IPS-18c (cell line): ENCODE results near the gene C19orf25.
"Not testable (repeated sequence)": the region's sequence is repeated elsewhere in the genome, so short reads cannot be mapped to it uniquely, and the experiment has no call there.

Experiments used
- H3K4me3 ChIP-seq: 2 replicates; pipeline ENCODE4 v1.7.0; 2013; ENCODE audit warnings: low read depth, mild to moderate bottlenecking, low read length, moderate library complexity; ENCODE audit not compliant: insufficient read depth
- H3K9me3 ChIP-seq: one replicate; pipeline ENCODE4 v1.6.1; 2013; ENCODE audit warnings: mild to moderate bottlenecking, low read length, moderate library complexity; ENCODE audit not compliant: control insufficient read depth, insufficient read depth

The C19orf25 gene

DNA sequence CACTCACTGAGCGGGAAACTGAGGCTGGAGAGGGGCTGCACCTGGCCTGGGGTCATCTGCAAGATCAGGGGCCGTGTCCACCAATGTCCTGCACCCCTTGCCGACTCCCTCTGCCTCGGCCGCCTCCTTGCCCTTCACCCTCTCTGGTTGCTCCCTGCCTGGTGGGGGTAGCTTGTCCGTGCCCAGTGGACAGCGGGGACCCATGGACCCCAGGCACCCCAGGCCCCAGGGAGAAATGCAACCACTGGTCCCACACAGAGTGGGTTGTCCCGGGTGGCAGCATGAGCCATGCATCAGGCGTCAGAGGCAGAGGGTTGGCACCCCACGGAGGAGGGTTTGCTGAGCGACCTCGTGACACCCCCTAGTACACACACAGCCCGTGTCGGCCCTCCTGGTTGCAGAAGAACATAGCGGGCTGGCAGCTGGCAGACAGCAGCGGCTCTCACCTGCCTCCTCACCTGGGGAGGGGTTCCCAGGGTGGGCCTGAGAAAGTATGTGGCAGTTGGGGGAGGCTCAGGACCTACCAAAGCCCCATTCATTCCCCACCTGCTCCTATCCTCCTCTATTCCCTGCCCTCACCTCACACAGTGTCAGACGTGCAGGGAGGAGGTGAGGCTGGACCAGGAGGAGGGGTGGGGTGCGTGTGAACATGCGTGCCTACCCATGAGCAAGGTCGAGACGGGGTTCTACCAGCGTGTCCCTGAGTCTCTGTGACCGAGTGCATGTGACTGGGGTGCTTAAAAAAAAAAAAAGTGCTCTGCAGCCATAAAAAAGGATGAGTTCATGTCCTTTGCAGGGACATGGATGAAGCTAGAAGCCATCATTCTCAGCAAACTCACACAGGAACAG lies 25.1 kb upstream of the C19orf25 start:
- H3K9me3 ChIP-seq = peaks cover 6% of the 10 kb centered on the region
- H3K4me3 ChIP-seq = peak overlapping the region; percentile 36; the same call in 1 of the 2 replicates

DNA sequence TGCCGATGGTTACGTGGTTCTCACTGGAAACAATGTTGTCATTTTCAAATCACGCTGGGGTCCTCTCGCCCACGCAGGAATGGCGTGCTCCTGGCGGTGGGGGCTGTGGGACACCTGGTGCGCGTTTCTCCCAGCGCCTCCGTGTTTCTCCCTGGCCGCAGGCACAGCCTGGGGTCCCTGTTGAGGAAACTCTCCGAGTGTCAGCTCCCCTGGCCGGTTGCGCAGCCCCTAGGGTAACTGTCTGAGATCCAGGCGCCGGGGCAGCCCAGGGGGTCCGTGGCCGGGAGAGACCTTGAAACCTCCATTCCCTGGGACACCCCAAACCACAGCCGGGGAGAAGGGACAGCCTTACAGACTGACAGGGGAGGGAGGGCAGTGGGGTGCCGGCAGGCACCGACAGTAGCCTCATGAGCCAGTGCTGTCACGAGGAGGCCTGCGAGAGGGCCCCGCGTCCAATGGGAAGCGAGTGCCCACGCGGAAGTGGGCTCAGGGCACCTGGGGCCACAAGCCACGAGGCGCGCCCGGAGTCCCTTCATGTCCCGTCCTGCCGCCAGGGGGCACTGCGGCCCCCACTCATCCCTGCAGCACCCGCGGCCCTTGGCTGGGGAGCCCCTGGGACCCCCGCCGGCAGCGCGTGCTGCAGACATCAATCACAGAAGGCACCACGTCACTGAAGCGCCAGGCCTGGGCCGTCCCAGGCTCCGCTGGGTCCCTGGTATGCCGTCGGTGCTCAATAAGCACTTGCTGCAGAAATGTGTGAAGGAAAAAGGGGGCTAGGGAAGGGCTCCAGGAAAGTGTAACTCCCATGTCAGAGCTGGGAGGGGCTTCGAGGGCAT lies 24.3 kb upstream of the C19orf25 start:
- peak overlapping the region; percentile 36; the same call in 1 of the 2 replicates for H3K4me3 ChIP-seq

DNA sequence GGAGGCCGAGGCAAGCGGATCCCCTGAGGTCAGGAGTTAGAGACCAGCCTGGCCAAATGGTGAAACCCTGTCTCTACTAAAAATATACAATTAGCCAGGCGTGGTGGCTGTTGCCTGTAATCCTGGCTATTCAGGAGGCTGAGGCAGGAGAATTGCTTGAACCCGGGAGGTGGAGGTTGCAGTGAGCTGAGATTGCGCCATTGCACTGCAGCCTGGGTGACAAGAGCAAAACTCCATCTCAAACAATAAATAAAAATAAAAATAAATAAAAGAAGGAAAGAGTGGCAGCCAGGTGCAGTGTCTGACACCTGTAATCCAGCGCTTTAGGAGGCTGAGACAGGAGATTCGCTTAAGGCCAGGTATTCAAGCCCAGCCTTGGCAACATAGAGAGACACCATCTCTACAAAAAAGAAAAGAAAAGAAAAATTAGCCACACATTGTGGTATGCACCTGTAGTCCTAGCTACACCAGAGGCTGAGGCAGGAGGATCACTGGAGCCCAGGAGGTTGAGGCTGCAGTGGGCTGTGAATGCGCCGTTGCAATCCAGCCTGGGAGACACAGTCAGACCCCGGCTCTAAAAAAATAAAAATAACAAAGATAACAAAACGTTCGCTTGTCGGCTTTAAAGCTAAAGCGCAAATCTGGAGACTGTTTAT lies 23.5 kb upstream of the C19orf25 start:
- peaks cover 6% of the 10 kb centered on the region for H3K9me3 ChIP-seq
- H3K4me3 ChIP-seq = no peak overlapping the region

More for the DNA sequence above, 24.3 kb upstream of the C19orf25 start:
- peaks cover 6% of the 10 kb centered on the region for H3K9me3 ChIP-seq

DNA sequence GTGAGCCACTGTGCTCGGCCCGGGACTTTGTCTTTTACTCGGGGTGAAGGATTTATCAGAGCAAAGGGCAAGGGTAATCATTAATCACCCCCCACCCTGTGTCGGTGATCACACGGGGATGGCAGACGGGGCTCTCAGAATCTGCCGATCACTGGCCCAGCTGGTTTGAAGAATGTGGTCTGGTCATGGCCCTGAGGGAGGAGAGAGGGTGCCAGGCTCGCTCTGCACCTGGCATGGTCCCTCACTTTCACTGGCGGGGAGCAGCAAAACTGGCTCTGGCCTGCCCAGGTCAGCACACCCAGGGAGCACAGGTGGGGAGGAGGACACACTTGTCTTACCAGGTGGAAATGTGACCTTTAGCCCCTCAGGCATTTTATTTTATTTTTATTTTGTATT lies 22.2 kb upstream of the C19orf25 start:
- Histone ChIP-seq H3K4me3 (no peak overlapping the region), H3K9me3 (peaks cover 6% of the 10 kb centered on the region)

DNA sequence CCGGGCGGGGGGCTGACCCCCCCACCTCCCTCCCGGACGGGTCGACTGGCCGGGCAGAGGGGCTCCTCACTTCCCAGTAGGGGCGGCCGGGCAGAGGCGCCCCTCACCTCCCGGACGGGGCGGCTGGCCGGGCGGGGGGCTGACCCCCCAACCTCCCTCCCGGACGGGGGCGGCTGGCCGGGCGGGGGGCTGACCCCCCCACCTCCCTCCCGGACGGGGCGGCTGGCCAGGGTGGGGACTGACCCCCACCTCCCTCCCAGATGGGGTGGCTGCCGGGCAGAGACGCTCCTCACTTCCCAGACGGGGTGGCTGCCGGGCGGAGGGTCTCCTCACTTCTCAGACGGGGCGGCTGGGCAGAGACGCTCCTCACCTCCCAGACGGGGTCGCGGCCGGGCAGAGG lies 20.2 kb upstream of the C19orf25 start:
- not testable (repeated sequence) for H3K9me3 ChIP-seq, H3K4me3 ChIP-seq

DNA sequence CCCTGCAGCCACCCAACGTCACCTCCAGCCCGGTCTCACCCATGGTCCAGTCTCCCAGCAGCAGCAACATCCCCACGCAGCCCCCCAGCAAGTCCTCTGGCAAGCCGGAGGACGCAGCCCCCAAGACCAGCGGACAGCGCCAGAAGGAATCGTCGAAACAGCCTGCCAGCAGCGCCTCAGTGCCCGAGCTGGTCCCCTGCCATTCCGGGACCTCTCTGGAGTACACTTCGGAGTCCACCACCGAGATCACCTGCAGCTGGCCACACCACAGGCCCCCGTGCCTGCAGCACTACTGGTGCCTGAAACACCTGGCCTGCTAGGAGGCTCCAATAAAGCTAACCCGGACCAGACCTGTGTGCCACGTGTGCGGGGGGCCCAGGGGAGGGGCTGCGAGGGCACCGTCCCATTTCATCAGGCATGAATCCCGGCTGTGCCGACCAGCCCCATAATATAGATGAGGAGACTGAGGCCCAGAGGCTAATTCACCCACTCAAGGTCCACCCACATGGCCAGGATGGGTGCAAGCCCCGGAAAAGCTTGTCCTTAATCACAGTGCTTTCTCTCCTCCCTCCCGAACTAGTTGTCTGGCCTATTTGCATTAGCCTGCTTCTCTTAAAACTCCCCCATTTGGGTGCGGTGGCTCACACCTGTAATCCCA lies 18.7 kb upstream of the C19orf25 start:
- Histone ChIP-seq H3K4me3 (no peak overlapping the region), H3K9me3 (peaks cover 4% of the 10 kb centered on the region)

DNA sequence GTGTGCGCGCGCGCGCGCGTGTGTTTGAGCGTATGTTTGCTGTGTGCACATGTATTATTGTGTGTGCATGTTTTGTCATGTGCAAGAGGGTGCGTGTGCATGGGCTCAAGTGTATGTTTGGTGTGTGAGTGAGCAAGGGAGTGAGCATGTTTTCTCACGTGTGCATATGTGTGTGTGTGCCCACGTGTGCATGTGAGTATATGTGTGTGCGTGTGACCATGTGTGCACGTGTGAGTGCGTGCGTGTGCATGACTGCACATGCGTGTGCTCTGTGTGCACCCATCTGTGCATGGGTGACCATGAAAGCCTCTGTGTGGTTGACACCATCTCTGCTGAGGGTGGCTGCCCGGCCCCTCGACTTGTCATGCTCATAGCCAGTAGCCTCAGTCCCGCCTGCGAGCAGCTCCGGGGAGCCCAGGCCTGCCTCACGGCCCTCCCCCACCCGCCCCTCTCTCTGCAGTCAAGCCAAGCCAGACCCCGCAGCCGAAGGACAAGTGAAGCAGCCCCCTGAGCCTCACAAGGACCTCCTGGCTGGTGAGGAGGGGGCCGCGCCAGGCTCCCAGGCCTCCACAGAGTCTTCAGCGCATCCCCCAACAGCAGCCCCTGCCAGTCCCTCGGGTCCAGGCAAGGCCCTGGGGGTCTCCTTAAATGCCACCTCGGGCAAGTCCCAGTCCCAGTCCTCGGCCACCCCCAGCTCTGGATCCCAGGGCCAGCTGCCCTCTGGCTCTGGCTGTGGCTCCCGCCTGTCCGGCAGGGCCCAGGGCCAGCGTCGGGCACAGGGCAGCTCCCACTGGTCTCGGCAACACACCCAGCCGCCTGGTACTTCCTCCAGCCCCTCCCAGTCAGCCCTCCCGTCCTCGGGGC lies 17.9 kb upstream of the C19orf25 start:
- Histone ChIP-seq H3K9me3 (peaks cover 4% of the 10 kb centered on the region), H3K4me3 (no peak overlapping the region)

DNA sequence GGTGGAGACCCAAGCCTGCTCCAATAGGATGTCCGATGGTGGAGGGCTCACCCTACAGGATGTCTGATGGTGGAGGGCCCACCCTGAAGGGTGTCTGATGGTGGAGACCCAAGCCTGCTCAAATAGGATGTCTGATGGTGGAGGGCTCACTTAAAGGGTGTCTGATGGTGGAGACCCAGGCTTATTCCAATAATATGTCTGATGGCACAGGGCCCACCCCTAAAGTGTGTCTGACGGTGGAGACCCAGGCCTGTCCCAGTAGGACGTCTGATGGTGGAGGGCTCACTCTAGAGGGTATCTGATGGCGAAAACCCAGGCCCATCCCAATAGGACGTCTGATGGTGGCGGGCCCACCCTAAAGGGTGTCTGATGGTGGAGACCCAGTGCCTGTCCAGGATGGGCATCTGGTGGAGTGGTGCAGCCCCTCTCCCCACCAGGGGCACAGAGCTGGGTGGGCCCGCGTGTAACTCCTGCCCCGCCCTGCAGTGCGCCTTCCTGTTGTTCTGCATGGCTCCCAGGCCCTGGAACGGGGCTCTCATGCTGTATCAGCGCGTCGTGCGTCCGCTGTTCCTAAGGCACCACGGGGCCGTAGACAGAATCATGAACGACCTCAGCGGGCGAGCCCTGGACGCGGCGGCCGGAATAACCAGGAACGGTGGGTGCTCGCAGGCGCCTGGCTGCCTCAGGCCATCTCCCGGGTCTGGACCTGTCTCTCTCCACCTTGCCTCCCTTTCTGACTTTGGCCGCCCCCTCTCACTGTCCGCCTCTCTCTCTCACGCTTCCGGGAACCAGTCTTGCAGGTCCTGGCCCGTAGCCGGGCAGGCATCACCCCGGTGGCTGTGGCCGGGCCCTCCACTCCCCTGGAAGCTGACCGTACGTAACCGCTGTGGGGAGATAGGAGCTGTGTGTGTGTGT lies 17.0 kb upstream of the C19orf25 start:
- H3K4me3 ChIP-seq = no peak overlapping the region

DNA sequence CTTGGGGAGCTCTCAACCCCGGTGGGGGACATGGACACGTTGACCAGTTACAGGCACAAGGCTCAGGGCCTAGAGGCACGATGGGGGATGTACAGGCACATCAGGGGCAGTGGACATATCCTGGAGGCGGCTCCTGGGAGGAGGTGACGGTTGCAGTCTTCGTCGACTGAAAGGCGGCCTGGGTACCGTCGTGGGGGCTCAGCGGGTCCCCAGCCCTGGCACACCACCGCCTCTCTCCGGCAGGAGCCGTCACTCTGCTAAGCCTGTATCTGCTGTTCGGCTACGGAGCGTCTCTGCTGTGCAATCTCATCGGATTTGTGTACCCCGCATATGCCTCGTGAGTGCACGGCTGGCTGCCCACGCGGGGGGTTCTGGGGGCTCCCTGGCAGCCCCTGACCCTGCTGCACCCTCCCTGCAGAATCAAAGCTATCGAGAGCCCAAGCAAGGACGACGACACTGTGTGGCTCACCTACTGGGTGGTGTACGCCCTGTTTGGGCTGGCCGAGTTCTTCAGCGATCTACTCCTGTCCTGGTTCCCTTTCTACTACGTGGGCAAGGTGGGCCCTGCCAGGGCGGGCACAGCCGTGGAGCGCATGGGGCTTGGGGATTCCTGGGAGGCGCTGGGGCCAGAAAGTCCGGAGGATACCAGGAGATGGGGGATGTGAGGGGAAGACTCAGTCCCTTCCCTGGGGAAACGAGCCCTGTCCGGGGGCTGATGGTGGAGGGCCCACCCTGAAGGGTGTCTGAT lies 16.2 kb upstream of the C19orf25 start:
- Histone ChIP-seq H3K4me3 (no peak overlapping the region), H3K9me3 (peaks cover 4% of the 10 kb centered on the region)

More for the DNA sequence above, 17.0 kb upstream of the C19orf25 start:
- peaks cover 4% of the 10 kb centered on the region for H3K9me3 ChIP-seq

DNA sequence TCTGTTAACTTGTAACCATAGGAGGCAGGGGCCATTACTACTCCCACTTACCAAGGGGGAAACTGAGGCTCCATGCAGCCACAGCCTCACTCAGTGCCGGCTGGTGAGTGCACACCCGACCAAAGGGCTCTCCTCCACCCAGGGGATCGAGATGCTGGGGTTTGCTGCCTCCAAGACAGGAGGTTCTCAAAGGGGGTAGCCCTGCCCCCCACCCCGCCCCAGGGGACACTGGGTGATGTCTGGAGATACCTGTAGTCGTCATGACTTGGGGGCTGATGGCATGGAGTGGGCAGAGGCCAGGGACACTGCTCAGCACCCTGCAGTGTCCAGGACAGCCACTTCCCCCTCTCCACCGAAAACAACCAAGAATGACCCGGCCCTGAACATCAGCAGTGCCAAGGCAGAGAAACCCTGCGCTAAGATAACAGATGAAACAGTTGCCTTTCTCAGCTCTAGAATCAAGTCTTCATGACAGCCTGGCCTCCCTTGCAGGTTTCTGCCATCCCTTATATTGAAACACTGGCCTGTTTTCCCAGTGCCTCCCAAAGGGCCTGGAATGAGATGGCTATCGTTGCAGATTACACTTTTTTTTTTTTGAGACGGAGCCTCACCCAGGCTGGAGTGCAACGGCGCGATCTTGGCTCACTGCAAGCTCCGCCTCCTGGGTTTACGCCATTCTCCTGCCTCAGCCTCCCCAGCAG lies 15.2 kb upstream of the C19orf25 start:
- H3K4me3 ChIP-seq = no peak overlapping the region
- no peaks in the 10 kb centered on the region for H3K9me3 ChIP-seq

DNA sequence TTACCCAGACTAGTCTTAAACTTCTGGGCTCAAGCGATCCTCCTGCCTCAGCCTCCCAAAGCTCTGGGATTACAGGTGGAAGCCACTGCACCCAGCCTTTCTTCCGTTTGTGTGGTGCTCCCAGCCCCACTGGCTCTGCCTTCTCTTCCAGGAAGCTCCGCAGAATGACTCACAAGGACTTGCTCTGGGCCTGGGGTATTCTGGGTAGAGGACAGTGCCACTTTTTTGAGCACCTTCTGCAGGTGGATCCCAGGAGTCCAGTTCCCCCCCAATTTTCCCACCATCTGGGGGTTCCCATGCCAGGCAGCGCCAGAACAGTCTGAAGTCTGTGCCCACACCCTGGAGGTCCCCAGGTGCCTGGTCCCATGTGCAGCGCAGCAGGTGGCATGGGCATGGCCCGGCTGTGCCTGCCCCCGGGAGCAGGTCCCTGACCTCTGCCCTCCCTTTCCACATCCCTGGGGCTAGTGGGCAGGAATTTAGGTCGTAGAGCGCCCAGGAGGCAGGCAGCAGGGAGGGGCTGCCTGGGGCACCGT lies 13.5 kb upstream of the C19orf25 start:
- Histone ChIP-seq H3K9me3 (no peaks in the 10 kb centered on the region), H3K4me3 (no peak overlapping the region)

DNA sequence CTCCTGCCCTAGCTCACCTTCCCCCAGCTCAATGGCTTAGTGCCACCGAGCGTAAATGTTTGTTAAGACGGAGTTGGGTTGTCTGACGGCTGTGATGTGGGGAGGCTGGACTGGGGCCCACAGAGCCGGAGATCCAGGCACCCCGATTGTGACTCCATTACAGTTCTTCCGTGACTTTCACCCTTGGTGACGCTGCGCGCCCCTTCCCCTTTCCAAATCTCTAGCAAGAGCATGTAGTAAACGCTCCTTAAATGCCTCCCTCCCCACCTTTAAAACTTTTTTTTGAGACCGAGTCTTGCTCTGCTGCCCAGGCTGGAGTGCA lies 12.8 kb upstream of the C19orf25 start:
- Histone ChIP-seq H3K4me3 (peak overlapping the region; percentile 81), H3K9me3 (no peaks in the 10 kb centered on the region)

DNA sequence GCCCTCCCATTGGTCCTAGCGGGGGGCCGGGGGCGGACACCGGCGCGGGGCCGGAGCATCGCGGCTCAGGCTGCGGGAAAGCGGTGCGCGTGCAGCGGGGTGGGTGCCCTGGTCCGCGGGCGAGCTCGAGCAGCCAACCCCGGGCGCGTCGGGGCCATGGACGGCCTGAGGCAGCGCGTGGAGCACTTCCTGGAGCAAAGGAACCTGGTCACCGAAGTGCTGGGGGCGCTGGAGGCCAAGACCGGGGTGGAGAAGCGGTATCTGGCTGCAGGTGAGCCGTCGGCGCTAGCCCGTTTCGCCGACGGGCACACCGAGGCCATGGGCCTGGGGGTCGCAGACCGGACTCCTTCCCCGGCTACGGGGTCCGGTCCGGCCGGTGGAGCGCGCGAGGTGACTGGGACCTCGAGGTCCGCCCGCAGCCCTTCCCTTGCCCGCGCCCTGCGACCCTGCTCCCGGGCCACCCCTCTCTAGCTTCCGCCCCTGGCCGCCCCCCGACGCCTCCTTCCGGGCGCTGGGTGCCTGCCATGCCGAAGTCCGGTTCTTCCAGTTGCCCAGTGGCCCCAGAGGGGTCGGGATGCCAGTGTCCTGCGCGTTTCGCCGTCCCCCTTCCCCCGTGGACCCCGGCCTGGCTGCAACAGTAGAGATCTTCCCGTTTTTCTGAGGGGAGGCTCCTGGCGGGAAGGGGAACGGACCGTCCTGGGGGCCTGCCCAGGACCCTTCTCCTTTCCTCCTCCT lies 12.3 kb upstream of the C19orf25 start, which contains the start of gene REEP6:
REEP6 (plus strand) TSS at position 68 of the 735 bp plus-strand sequence; CDS start at position 157, 89 bp downstream.
- Histone ChIP-seq H3K4me3 (peak within 1 kb of the TSS; percentile 85), H3K9me3 (no peaks in the 10 kb centered on the region)
